Suprapubic skin (tissue), 4 donors: ENCODE measurements around the gene ATP9B. TPM values are rescaled to one million over a fixed set of nuclear protein-coding genes. Genes with fewer than 3 reads are reported as not detected.

ENCODE experiments used
- DNase-seq, 2 donors: peaks; one replicate each; pipeline ENCODE4 v3.0.0-alpha.2; 2019; ENCODE audit warnings: low spot score in 2 of 2
- H3K27ac ChIP-seq: fragments of 200-600 bp; sonication (generic); one replicate; pipeline ENCODE4 v1.5.1; 2019
- H3K27me3 ChIP-seq: fragments of 200-600 bp; sonication (generic); one replicate; pipeline ENCODE4 v1.5.1; 2019
- H3K36me3 ChIP-seq: fragments of 200-600 bp; sonication (generic); one replicate; pipeline ENCODE4 v1.5.1; 2019
- H3K4me1 ChIP-seq: fragments of 200-600 bp; sonication (generic); one replicate; pipeline ENCODE4 v1.5.1; 2019
- H3K4me3 ChIP-seq: fragments of 200-600 bp; sonication (generic); one replicate; pipeline ENCODE4 v1.5.1; 2019; ENCODE audit warnings: mild to moderate bottlenecking
- H3K9me3 ChIP-seq: fragments of 200-600 bp; sonication (generic); one replicate; pipeline ENCODE4 v1.5.1; 2019
- CTCF ChIP-seq, 2 donors: fragments of 200-600 bp in 1 of 2; fragments of 450-650 bp in 1 of 2; sonication (generic) in 1 of 2; IDR thresholded peaks; one replicate each; pipeline ENCODE4 v1.5.1; 2016 to 2019; ENCODE audit warnings: antibody characterized with exemption in 2 of 2, mild to moderate bottlenecking in 1 of 2, moderate library complexity in 1 of 2
- EP300 ChIP-seq: sonication (generic); formaldehyde crosslinking; IDR thresholded peaks from one replicate; pipeline ENCODE4 v1.6.1; 2017; ENCODE audit warnings: antibody characterized with exemption
- POLR2A ChIP-seq, 2 donors: fragments of 450-650 bp; IDR thresholded peaks; one replicate each; pipeline ENCODE4 v1.6.1; 2017; ENCODE audit warnings: antibody characterized with exemption in 2 of 2, mild to moderate bottlenecking in 2 of 2, moderate library complexity in 2 of 2
- POLR2AphosphoS5 ChIP-seq, 3 donors: sonication (generic); formaldehyde crosslinking; IDR thresholded peaks; one replicate each; pipeline ENCODE4 v1.6.1; 2017; ENCODE audit warnings: antibody characterized with exemption in 3 of 3
- WGBS: methylation state at CpG from one replicate; pipeline ENCODE4 v1.1.5; 2018; 5-methylcytosine and 5-hydroxymethylcytosine counted together
- total RNA-seq, 4 donors: library from RNA; depleted of rRNA; stranded (reverse); fragments of >200 nt; gene quantifications; one replicate each; pipeline ENCODE4 v1.1.0, GENCODE V29; 2016

ATP9B gene
- total RNA-seq, 4 donors from 2014 or later: 30.2 to 109 (median 37.4) TPM

GRCh38 chr18:79335833-79336360 is 266.7 kb downstream of the ATP9B start:
- Histone ChIP-seq H3K27me3 (no peaks in the 10 kb centered on the region), H3K4me1 (no peaks in the 10 kb centered on the region), H3K27ac (no peak overlapping the region), H3K4me3 (no peak overlapping the region), H3K9me3 (no peaks in the 10 kb centered on the region), H3K36me3 (peaks cover 61% of the 10 kb centered on the region)
- TF ChIP-seq POLR2A (IDR thresholded peaks at IDR 0.05) (no peak), POLR2AphosphoS5 (IDR thresholded peaks at IDR 0.05) (no peak), CTCF (IDR thresholded peaks at IDR 0.05) (no peak), EP300 (no peak)
- 95% methylated on average over 23 of the region's 23 CpGs for WGBS
- DNase-seq: no peak

GRCh38 chr18:79336556-79337142 is 267.5 kb downstream of the ATP9B start:
- no peak for TF ChIP-seq POLR2AphosphoS5 (IDR thresholded peaks at IDR 0.05)
- TF ChIP-seq CTCF (IDR thresholded peaks at IDR 0.05): no peak
- no peak for TF ChIP-seq POLR2A (IDR thresholded peaks at IDR 0.05)
- no peak for TF ChIP-seq EP300
- H3K4me1 ChIP-seq: no peaks in the 10 kb centered on the region
- no peak overlapping the region for H3K4me3 ChIP-seq
- WGBS: 78% methylated on average over 20 of the region's 20 CpGs
- peaks cover 54% of the 10 kb centered on the region for H3K36me3 ChIP-seq
- DNase-seq: no peak
- H3K27me3 ChIP-seq: no peaks in the 10 kb centered on the region
- no peak overlapping the region for H3K27ac ChIP-seq
- H3K9me3 ChIP-seq: no peaks in the 10 kb centered on the region

- no peaks in the 10 kb centered on the region for H3K27me3 ChIP-seq
- DNase-seq: no peak
- no peaks in the 10 kb centered on the region for H3K4me1 ChIP-seq
- 94% methylated on average over 19 of the region's 19 CpGs for WGBS
- H3K36me3 ChIP-seq: peaks cover 49% of the 10 kb centered on the region
- no peak overlapping the region for H3K4me3 ChIP-seq
- TF ChIP-seq CTCF (IDR thresholded peaks at IDR 0.05) (no peak), POLR2AphosphoS5 (IDR thresholded peaks at IDR 0.05) (no peak), EP300 (no peak), POLR2A (IDR thresholded peaks at IDR 0.05) (no peak)
- H3K27ac ChIP-seq: no peak overlapping the region
- H3K9me3 ChIP-seq: no peaks in the 10 kb centered on the region
Measured at GRCh38 chr18:79337184-79337583, 268.0 kb downstream of the ATP9B start.

GRCh38 chr18:79337620-79338019 is 268.4 kb downstream of the ATP9B start:
- DNase-seq: no peak
- Histone ChIP-seq H3K9me3 (no peaks in the 10 kb centered on the region), H3K4me1 (no peaks in the 10 kb centered on the region), H3K36me3 (peaks cover 44% of the 10 kb centered on the region), H3K4me3 (no peak overlapping the region), H3K27me3 (no peaks in the 10 kb centered on the region), H3K27ac (no peak overlapping the region)
- TF ChIP-seq POLR2AphosphoS5 (IDR thresholded peaks at IDR 0.05): no peak
- TF ChIP-seq CTCF (IDR thresholded peaks at IDR 0.05): no peak
- no peak for TF ChIP-seq EP300
- no peak for TF ChIP-seq POLR2A (IDR thresholded peaks at IDR 0.05)
- 96% methylated on average over 12 of the region's 12 CpGs for WGBS

GRCh38 chr18:79339094-79339908 is 270.1 kb downstream of the ATP9B start:
- TF ChIP-seq EP300 (no peak), POLR2A (IDR thresholded peaks at IDR 0.05) (no peak), CTCF (IDR thresholded peaks at IDR 0.05) (no peak), POLR2AphosphoS5 (IDR thresholded peaks at IDR 0.05) (no peak)
- Histone ChIP-seq H3K9me3 (no peaks in the 10 kb centered on the region), H3K4me1 (no peaks in the 10 kb centered on the region), H3K4me3 (no peak overlapping the region), H3K27me3 (no peaks in the 10 kb centered on the region), H3K27ac (no peak overlapping the region), H3K36me3 (peaks cover 44% of the 10 kb centered on the region)
- DNase-seq: no peak
- WGBS: 90% methylated on average over 19 of the region's 19 CpGs
